SK-N-SH (cell line): ENCODE measurements around the gene THBD. TPM values are rescaled to one million over a fixed set of nuclear protein-coding genes. Genes with fewer than 3 reads are reported as not detected.

Experiments
- CTCF ChIA-PET: fragments of 300-600, 350-600 bp; formaldehyde crosslinking; extraction: SDS; loops from one replicate; lab custom pipeline; 2021; lab: Yijun Ruan, JAX
- POLR2A ChIA-PET: fragments of 350-600 bp; sonication (Branson Sonifier 250); formaldehyde crosslinking; extraction: SDS; loops from one replicate; lab custom pipeline; 2020; ENCODE audit warnings: antibody characterized with exemption, inconsistent platforms; lab: Yijun Ruan, JAX
- DNase-seq: peaks from one replicate; pipeline ENCODE4 v3.0.0; 2012
- H2AFZ ChIP-seq: fragments of 200-600 bp; sonication (generic); 2 replicates; pipeline ENCODE4 v1.8.1; 2016; ENCODE audit warnings: antibody characterized with exemption, mild to moderate bottlenecking, low read depth
- H3F3A ChIP-seq: fragments of 200-600 bp; sonication (generic); replicated peaks from 2 replicates; pipeline ENCODE3; 2016; ENCODE audit warnings: antibody characterized with exemption, mild to moderate bottlenecking; ENCODE audit not compliant: insufficient read depth
- H3K27ac ChIP-seq, 2 experiments: fragments of 200-500 bp in 1 of 2; fragments of 200-600 bp in 1 of 2; sonication (Bioruptor generic) in 1 of 2; sonication (generic), shearing (Covaris generic) in 1 of 2; 2 replicates each; pipeline versions ENCODE4 v1.5.1 to v1.6.1; 2014 to 2016; ENCODE audit warnings: low read depth in 2 of 2, inconsistent platforms in 1 of 2, low read length in 1 of 2, mild to moderate bottlenecking in 1 of 2, mixed read lengths in 1 of 2
- H3K27me3 ChIP-seq: fragments of 200-600 bp; sonication (generic), shearing (Covaris generic); 2 replicates; pipeline ENCODE4 v1.6.1; 2016; ENCODE audit warnings: mixed run types; ENCODE audit not compliant: insufficient read depth
- H3K36me3 ChIP-seq, 2 experiments: fragments of 200-500 bp in 1 of 2; fragments of 200-600 bp in 1 of 2; sonication (Bioruptor generic) in 1 of 2; sonication (generic) in 1 of 2; replicated peaks in 1 of 2; 2 replicates each; pipeline versions ENCODE3 to v1.5.1; 2014 to 2016; ENCODE audit warnings: low read length in 1 of 2, mild to moderate bottlenecking in 1 of 2; ENCODE audit not compliant: insufficient read depth in 2 of 2, control insufficient read depth in 1 of 2
- H3K4me1 ChIP-seq, 2 experiments: fragments of 200-500 bp in 1 of 2; fragments of 200-600 bp in 1 of 2; sonication (Bioruptor generic) in 1 of 2; sonication (generic), shearing (Covaris generic) in 1 of 2; 2 replicates each; pipeline versions ENCODE4 v1.5.1 to v1.6.1; 2014 to 2016; ENCODE audit warnings: low read depth in 1 of 2, low read length in 1 of 2, mixed run types in 1 of 2; ENCODE audit not compliant: insufficient read depth in 2 of 2, control insufficient read depth in 1 of 2
- H3K4me2 ChIP-seq: fragments of 200-600 bp; sonication (generic), shearing (Covaris generic); 2 replicates; pipeline ENCODE4 v1.6.1; 2017; ENCODE audit warnings: mixed run types
- H3K4me3 ChIP-seq, 2 experiments: fragments of 200-500 bp in 1 of 2; fragments of 200-600 bp in 1 of 2; sonication (Bioruptor generic) in 1 of 2; sonication (generic), shearing (Covaris generic) in 1 of 2; 2 replicates each; pipeline versions ENCODE4 v1.5.1 to v1.8.1; 2014 to 2016; ENCODE audit warnings: low read depth in 2 of 2, inconsistent platforms in 1 of 2, low read length in 1 of 2, mild to moderate bottlenecking in 1 of 2, mixed read lengths in 1 of 2, moderate library complexity in 1 of 2
- H3K79me2 ChIP-seq: fragments of 200-600 bp; sonication (generic); 2 replicates; pipeline ENCODE4 v1.8.1; 2017; ENCODE audit warnings: mild to moderate bottlenecking; ENCODE audit not compliant: insufficient read depth
- H3K9ac ChIP-seq: fragments of 200-600 bp; sonication (generic); 2 replicates; pipeline ENCODE4 v1.6.1; 2017; ENCODE audit warnings: mixed run types
- H3K9me2 ChIP-seq: fragments of 200-600 bp; sonication (generic); 2 replicates; pipeline ENCODE4 v1.6.1; 2017; ENCODE audit warnings: mixed run types
- H3K9me3 ChIP-seq: fragments of 200-600 bp; sonication (generic); 2 replicates; pipeline ENCODE4 v1.6.1; 2017; ENCODE audit warnings: mixed run types, mild to moderate bottlenecking, moderate library complexity
- H4K20me1 ChIP-seq: fragments of 200-600 bp; sonication (generic); 2 replicates; pipeline ENCODE4 v1.6.1; 2017; ENCODE audit warnings: mild to moderate bottlenecking, mixed run types; ENCODE audit not compliant: insufficient read depth
- CHD2 ChIP-seq: fragments of 150-350 bp; IDR thresholded peaks from 2 replicates; pipeline ENCODE4 v1.6.1; 2018; ENCODE audit warnings: low read length; ENCODE audit not compliant: partially characterized antibody
- ELF1 ChIP-seq: IDR thresholded peaks from 2 replicates; pipeline ENCODE4 v1.4.0; 2012
- EZH2phosphoT487 ChIP-seq: fragments of 200-600 bp; sonication (generic); IDR thresholded peaks from 2 replicates; pipeline ENCODE4 v1.6.1; 2017; ENCODE audit warnings: low read depth, mixed run types, mild to moderate bottlenecking, antibody characterized with exemption, moderate library complexity, borderline replicate concordance
- FOSL2 ChIP-seq: IDR thresholded peaks from 2 replicates; pipeline ENCODE4 v1.4.0; 2012; ENCODE audit warnings: low read depth, mild to moderate bottlenecking, moderate library complexity, borderline replicate concordance
- FOXM1 ChIP-seq: IDR thresholded peaks from 2 replicates; pipeline ENCODE4 v1.4.0; 2012; ENCODE audit warnings: low read depth, mild to moderate bottlenecking
- JUND ChIP-seq: IDR thresholded peaks from 2 replicates; pipeline ENCODE4 v1.4.0; 2012
- MXI1 ChIP-seq: IDR thresholded peaks from 2 replicates; pipeline ENCODE4 v1.6.1; 2012; ENCODE audit warnings: mild to moderate bottlenecking, low read depth, low read length, improper control_type of control experiment
- POLR2AphosphoS5 ChIP-seq: IDR thresholded peaks from 2 replicates; pipeline ENCODE4 v1.6.1; 2012; ENCODE audit warnings: low read depth, low read length
- RAD21 ChIP-seq: IDR thresholded peaks from 2 replicates; pipeline ENCODE4 v1.6.1; 2012; ENCODE audit warnings: mild to moderate bottlenecking, low read length
- RXRA ChIP-seq: IDR thresholded peaks from 2 replicates; pipeline ENCODE4 v1.4.0; 2012; ENCODE audit warnings: low read depth, mild to moderate bottlenecking, borderline replicate concordance
- SIN3A ChIP-seq: IDR thresholded peaks from 2 replicates; pipeline ENCODE4 v1.6.1; 2012; ENCODE audit warnings: low read depth, mild to moderate bottlenecking, low read length, moderate library complexity, borderline replicate concordance
- SMC3 ChIP-seq: IDR thresholded peaks from 2 replicates; pipeline ENCODE4 v1.6.1; 2012; ENCODE audit warnings: low read depth, low read length, improper control_type of control experiment
- USF1 ChIP-seq: IDR thresholded peaks from 2 replicates; pipeline ENCODE4 v1.4.0; 2012; ENCODE audit warnings: low read depth, borderline replicate concordance
- WGBS: methylation state at CpG from one replicate; pipeline ENCODE4 v1.1.6; 2017; ENCODE audit warnings: low lambda C conversion rate; 5-methylcytosine and 5-hydroxymethylcytosine counted together
- polyA plus RNA-seq, 3 experiments: library from polyadenylated mRNA; depleted of rRNA; stranded (reverse); fragments of >200 nt; gene quantifications; 2 replicates each; pipeline ENCODE4 v1.2.3, GENCODE V29; 2012
- TF ChIP-seq, protein P1 (sequence below): IDR thresholded peaks from 2 replicates; pipeline ENCODE4 v1.4.0; 2012; ENCODE audit warnings: low read depth
- TF ChIP-seq, protein P2 (sequence below): IDR thresholded peaks from 2 replicates; pipeline ENCODE4 v1.4.0; 2012; ENCODE audit warnings: low read depth, borderline replicate concordance
- TF ChIP-seq, protein P3 (sequence below): fragments of 150-350 bp; IDR thresholded peaks from 2 replicates; pipeline ENCODE4 v1.6.1; 2017; ENCODE audit warnings: antibody characterized with exemption, low read length, low read depth, borderline replicate concordance

THBD gene
- polyA plus RNA-seq, 1 of the 3 experiments (the other 2 are of a cell fraction) = 0.33 TPM

DNA sequence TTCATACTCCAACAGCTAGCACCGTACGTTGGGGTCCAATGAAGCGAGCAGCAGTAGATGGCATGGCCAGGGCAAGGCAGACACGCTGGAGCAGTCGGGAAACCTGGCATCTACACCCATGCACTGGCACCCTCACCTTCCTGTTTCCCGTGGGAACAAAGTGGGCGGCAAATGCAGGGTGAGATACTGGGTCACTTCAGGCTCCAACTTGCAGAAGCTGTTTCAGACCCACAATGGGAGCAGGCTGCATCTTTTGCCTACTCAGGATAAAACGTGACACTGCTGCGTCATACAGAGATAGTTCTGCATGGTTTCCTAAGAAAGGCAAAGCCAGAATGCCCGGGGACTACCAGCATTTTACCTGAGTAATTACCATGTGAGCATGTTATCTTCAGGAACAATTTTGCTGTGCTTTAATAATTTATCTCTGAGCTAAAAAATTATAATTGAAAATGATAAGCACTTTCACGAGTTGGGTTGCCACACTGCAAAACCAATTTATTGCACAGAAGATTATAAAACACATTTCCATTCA, 47.6 kb upstream of the THBD start:
- DNase-seq = no peak
- no peaks in the 10 kb centered on the region for H3K4me1 ChIP-seq
- no peaks in the 10 kb centered on the region for H3K36me3 ChIP-seq
- H3K4me3 ChIP-seq = no peak overlapping the region
- no peaks in the 10 kb centered on the region for H3F3A ChIP-seq
- ChIA-PET CTCF (no interaction called here), POLR2A (no interaction called here)
- no peaks in the 10 kb centered on the region for H3K79me2 ChIP-seq
- H3K27me3 ChIP-seq = peaks cover 61% of the 10 kb centered on the region
- H3K9ac ChIP-seq = no peak overlapping the region
- no peak overlapping the region for H3K27ac ChIP-seq
- no peak overlapping the region for H2AFZ ChIP-seq
- no peaks in the 10 kb centered on the region for H3K9me3 ChIP-seq
- no peaks in the 10 kb centered on the region for H3K9me2 ChIP-seq
- no peaks in the 10 kb centered on the region for H4K20me1 ChIP-seq
- TF ChIP-seq, protein P1, sequence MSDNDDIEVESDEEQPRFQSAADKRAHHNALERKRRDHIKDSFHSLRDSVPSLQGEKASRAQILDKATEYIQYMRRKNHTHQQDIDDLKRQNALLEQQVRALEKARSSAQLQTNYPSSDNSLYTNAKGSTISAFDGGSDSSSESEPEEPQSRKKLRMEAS = no peak
- no peak for TF ChIP-seq MXI1
- TF ChIP-seq JUND = no peak
- TF ChIP-seq POLR2AphosphoS5 = no peak
- no peak for TF ChIP-seq RAD21
- TF ChIP-seq, protein P2, sequence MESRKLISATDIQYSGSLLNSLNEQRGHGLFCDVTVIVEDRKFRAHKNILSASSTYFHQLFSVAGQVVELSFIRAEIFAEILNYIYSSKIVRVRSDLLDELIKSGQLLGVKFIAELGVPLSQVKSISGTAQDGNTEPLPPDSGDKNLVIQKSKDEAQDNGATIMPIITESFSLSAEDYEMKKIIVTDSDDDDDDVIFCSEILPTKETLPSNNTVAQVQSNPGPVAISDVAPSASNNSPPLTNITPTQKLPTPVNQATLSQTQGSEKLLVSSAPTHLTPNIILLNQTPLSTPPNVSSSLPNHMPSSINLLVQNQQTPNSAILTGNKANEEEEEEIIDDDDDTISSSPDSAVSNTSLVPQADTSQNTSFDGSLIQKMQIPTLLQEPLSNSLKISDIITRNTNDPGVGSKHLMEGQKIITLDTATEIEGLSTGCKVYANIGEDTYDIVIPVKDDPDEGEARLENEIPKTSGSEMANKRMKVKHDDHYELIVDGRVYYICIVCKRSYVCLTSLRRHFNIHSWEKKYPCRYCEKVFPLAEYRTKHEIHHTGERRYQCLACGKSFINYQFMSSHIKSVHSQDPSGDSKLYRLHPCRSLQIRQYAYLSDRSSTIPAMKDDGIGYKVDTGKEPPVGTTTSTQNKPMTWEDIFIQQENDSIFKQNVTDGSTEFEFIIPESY = no peak
- TF ChIP-seq, all 33 proteins: peak for 0
- WGBS = 24% methylated on average over 11 of the region's 11 CpGs
- no peak overlapping the region for H3K4me2 ChIP-seq

- CTCF ChIA-PET = no interaction called here
- H3K9me2 ChIP-seq = no peaks in the 10 kb centered on the region
- H3K4me2 ChIP-seq = no peak overlapping the region
- no peak overlapping the region for H3K27ac ChIP-seq
- H2AFZ ChIP-seq = no peak overlapping the region
- POLR2A ChIA-PET = no interaction called here
- no peak overlapping the region for H3K9ac ChIP-seq
- no peaks in the 10 kb centered on the region for H3K36me3 ChIP-seq
- DNase-seq = no peak
- TF ChIP-seq JUND = no peak
- TF ChIP-seq, protein P3, sequence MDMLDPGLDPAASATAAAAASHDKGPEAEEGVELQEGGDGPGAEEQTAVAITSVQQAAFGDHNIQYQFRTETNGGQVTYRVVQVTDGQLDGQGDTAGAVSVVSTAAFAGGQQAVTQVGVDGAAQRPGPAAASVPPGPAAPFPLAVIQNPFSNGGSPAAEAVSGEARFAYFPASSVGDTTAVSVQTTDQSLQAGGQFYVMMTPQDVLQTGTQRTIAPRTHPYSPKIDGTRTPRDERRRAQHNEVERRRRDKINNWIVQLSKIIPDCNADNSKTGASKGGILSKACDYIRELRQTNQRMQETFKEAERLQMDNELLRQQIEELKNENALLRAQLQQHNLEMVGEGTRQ = no peak
- TF ChIP-seq FOXM1 = no peak
- TF ChIP-seq RAD21 = no peak
- TF ChIP-seq USF1 = no peak
- TF ChIP-seq MXI1 = no peak
- TF ChIP-seq, protein P1 = no peak
- no peak for TF ChIP-seq SIN3A
- TF ChIP-seq, protein P2 = no peak
- no peak for TF ChIP-seq CHD2
- TF ChIP-seq FOSL2 = no peak
- no peak for TF ChIP-seq SMC3
- TF ChIP-seq ELF1 = no peak
- no peak for TF ChIP-seq EZH2phosphoT487
- no peak for TF ChIP-seq RXRA
- peaks cover 63% of the 10 kb centered on the region for H3K27me3 ChIP-seq
- no peaks in the 10 kb centered on the region for H3K79me2 ChIP-seq
- 15% methylated on average over 3 of the region's 3 CpGs for WGBS
- no peaks in the 10 kb centered on the region for H4K20me1 ChIP-seq
- H3K4me3 ChIP-seq = no peak overlapping the region
- H3K9me3 ChIP-seq = no peaks in the 10 kb centered on the region
- H3K4me1 ChIP-seq = no peaks in the 10 kb centered on the region
- no peaks in the 10 kb centered on the region for H3F3A ChIP-seq
Measured at GRCh38 chr20:23096097-23096496, 46.6 kb upstream of the THBD start.
